Progenitor cell of endocrine pancreas (in vitro differentiated cells): ENCODE measurements around the gene REX1BD. TPM values are rescaled to one million over a fixed set of nuclear protein-coding genes. Genes with fewer than 3 reads are reported as not detected.

Experiments
- DNase-seq: peaks from one replicate; pipeline ENCODE4 v3.0.0; 2021; ENCODE audit warnings: low spot score; ENCODE audit not compliant: unreplicated experiment
- H3K27ac Mint-ChIP-seq: 2 replicates; pipeline ENCODE4 v1.8.0; 2021; ENCODE audit warnings: mild to moderate bottlenecking, moderate library complexity, mixed read lengths
- H3K27me3 Mint-ChIP-seq: 2 replicates; pipeline ENCODE4 v1.8.0; 2021; ENCODE audit warnings: mixed read lengths
- H3K36me3 Mint-ChIP-seq: 2 replicates; pipeline ENCODE4 v1.8.0; 2022; ENCODE audit warnings: mixed read lengths; ENCODE audit not compliant: insufficient read depth
- H3K4me1 Mint-ChIP-seq: 2 replicates; pipeline ENCODE4 v1.8.0; 2021; ENCODE audit warnings: low read depth, mixed read lengths
- H3K4me3 Mint-ChIP-seq: 2 replicates; pipeline ENCODE4 v1.8.0; 2021; ENCODE audit warnings: low read depth, mild to moderate bottlenecking, moderate library complexity, mixed read lengths
- H3K9me3 Mint-ChIP-seq: 2 replicates; pipeline ENCODE4 v1.8.0; 2021; ENCODE audit warnings: low read depth, mixed read lengths
- total RNA-seq: library from RNA; stranded (reverse); gene quantifications from 2 replicates; pipeline ENCODE4 v1.2.1, GENCODE V29; 2021
- TF ChIP-seq, protein P1 (sequence below): fragments of 200-600 bp; sonication (generic); IDR thresholded peaks from one replicate; pipeline ENCODE4 v1.5.0; 2021; ENCODE audit warnings: antibody characterized with exemption, mild to moderate bottlenecking; ENCODE audit not compliant: unreplicated experiment

Gene REX1BD
- total RNA-seq, 1 donor from 2014 or later: 66.5 TPM

- H3K27ac Mint-ChIP-seq: peak overlapping the region; percentile 73
- no peaks in the 10 kb centered on the region for H3K9me3 Mint-ChIP-seq
- no peak for DNase-seq
- no peaks in the 10 kb centered on the region for H3K36me3 Mint-ChIP-seq
- H3K4me3 Mint-ChIP-seq: peak overlapping the region; percentile 84
- peaks cover 5% of the 10 kb centered on the region for H3K4me1 Mint-ChIP-seq
- TF ChIP-seq, protein P1, sequence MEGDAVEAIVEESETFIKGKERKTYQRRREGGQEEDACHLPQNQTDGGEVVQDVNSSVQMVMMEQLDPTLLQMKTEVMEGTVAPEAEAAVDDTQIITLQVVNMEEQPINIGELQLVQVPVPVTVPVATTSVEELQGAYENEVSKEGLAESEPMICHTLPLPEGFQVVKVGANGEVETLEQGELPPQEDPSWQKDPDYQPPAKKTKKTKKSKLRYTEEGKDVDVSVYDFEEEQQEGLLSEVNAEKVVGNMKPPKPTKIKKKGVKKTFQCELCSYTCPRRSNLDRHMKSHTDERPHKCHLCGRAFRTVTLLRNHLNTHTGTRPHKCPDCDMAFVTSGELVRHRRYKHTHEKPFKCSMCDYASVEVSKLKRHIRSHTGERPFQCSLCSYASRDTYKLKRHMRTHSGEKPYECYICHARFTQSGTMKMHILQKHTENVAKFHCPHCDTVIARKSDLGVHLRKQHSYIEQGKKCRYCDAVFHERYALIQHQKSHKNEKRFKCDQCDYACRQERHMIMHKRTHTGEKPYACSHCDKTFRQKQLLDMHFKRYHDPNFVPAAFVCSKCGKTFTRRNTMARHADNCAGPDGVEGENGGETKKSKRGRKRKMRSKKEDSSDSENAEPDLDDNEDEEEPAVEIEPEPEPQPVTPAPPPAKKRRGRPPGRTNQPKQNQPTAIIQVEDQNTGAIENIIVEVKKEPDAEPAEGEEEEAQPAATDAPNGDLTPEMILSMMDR: no peak
- no peaks in the 10 kb centered on the region for H3K27me3 Mint-ChIP-seq
These were observed 30.0 kb upstream of the REX1BD start for GRCh38 chr19:18558604-18559003.

DNA sequence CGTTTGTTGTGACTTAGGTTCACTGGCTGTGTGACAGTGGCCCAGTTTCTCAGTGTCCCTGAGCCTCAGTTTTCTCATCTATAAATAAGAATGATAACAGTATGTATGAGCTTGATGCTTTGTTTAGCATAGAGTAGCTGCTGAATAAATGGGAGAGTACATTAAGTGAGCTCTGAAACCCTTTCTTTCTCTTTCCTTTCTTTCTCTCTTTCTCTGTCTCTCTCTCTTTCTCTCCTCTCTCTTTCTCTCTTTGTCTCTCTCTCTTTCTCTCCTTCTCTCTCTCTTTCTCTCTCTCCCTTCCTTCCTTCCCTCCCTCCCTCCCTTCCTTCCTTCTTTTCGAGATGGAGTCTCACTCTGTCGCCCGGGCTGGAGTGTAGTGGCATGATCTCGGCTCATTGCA is 28.9 kb upstream of the REX1BD start:
- peaks cover 5% of the 10 kb centered on the region for H3K4me1 Mint-ChIP-seq
- no peak overlapping the region for H3K4me3 Mint-ChIP-seq
- DNase-seq: no peak
- TF ChIP-seq, protein P1: no peak
- H3K9me3 Mint-ChIP-seq: no peaks in the 10 kb centered on the region
- peaks cover 2% of the 10 kb centered on the region for H3K36me3 Mint-ChIP-seq
- no peak overlapping the region for H3K27ac Mint-ChIP-seq
- no peaks in the 10 kb centered on the region for H3K27me3 Mint-ChIP-seq

GRCh38 chr19:18562086-18562485 is 26.5 kb upstream of the REX1BD start:
- no peaks in the 10 kb centered on the region for H3K9me3 Mint-ChIP-seq
- TF ChIP-seq, protein P1: no peak
- H3K36me3 Mint-ChIP-seq: peaks cover 6% of the 10 kb centered on the region
- no peak overlapping the region for H3K4me3 Mint-ChIP-seq
- no peak overlapping the region for H3K27ac Mint-ChIP-seq
- no peaks in the 10 kb centered on the region for H3K27me3 Mint-ChIP-seq
- no peak for DNase-seq
- H3K4me1 Mint-ChIP-seq: peaks cover 5% of the 10 kb centered on the region

DNA sequence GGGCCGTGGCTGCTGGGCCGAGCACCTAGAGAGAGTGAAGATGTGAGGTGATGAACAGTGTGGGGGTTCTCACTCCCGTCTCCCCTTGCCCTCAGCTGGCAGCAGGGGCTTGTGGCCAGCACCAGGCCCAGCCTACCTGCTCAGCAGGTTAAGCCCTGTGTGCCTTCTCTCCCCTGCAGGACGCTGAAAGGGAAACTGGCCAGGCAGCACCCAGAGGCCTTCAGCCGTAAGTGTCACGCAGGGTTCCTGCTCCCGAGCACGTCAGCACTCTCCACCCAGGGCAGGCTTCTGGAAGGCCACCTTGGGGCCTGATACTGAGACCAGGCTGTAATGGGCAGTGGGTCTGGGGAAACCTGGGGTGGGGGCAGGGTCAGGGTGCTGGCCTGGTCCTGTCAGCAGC is 21.6 kb upstream of the REX1BD start:
- no peak for DNase-seq
- H3K27me3 Mint-ChIP-seq: no peaks in the 10 kb centered on the region

DNA sequence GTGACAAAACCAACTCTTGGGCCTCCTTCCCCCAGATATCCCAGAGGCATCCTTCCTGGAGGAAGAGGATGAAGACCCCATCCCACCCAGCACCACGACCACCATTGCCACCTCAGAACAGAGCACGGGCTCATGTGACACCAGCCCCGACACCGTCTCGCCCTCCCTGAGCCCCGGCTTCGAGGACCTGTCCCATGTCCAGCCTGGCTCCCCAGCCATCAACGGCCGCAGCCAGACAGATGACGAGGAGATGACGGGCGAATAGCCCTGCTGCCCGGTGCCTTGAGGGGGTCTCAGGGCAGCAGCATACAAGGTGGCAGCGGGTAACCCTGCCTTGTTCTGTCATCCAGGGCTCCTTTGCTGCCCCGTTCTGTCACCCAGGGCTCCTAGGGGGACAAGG is 20.2 kb upstream of the REX1BD start:
- DNase-seq: no peak
- H3K4me3 Mint-ChIP-seq: no peak overlapping the region
- peaks cover 13% of the 10 kb centered on the region for H3K36me3 Mint-ChIP-seq
- H3K4me1 Mint-ChIP-seq: peaks cover 14% of the 10 kb centered on the region
- TF ChIP-seq, protein P1: no peak
- H3K27me3 Mint-ChIP-seq: no peaks in the 10 kb centered on the region
- peak overlapping the region; percentile 45 for H3K27ac Mint-ChIP-seq
- H3K9me3 Mint-ChIP-seq: no peaks in the 10 kb centered on the region

More for the DNA sequence above, 21.6 kb upstream of the REX1BD start:
- peaks cover 4% of the 10 kb centered on the region for H3K4me1 Mint-ChIP-seq
- TF ChIP-seq, protein P1: no peak
- no peak overlapping the region for H3K4me3 Mint-ChIP-seq
- H3K9me3 Mint-ChIP-seq: no peaks in the 10 kb centered on the region
- H3K36me3 Mint-ChIP-seq: peaks cover 10% of the 10 kb centered on the region
- H3K27ac Mint-ChIP-seq: no peak overlapping the region
